ENCODE data around the gene PRXL2B.
"Not testable (repeated sequence)": the region's sequence is repeated elsewhere in the genome, so short reads cannot be mapped to it uniquely, and the experiment has no call there.

The PRXL2B gene

DNA sequence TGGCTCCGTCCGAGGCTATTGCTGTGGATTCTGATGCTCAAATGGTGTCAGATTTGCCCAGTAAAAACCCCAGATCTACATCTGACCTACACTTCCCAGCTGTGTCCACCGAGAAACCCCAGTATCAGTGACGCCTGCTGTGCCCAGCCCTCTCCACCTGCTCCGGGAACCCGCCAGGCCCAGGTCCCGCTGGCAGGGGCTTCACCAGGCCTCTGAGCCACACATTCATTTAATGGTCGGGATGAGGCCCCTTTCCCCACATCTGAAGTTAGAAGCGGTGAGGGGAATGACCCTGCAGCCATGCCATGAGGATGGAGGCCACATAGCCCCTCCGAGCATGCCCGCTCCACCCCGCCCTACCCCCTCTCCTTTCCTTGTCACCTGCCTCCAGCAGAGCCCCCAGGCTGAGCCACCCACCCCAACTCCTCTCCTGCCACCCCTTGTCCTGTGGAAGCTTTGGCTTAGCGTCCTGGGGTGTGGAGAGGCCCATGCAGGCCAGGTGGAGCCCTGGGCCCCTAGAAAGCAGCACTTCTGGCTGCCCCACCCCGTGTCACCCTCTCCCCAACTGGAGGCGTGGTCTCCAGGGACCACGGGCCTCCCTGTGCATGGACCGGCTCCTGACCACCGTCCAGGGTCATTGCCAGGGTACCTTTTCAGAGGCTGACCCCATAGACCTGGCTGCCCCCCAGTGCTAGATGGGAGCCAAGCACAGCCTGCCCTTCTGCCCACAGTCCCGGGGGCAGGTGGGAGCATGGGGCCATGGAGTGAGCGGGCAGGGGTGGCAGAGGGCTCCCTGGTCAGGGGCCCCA lies 22.4 kb upstream of the PRXL2B start:
- no peak for DNase-seq

DNA sequence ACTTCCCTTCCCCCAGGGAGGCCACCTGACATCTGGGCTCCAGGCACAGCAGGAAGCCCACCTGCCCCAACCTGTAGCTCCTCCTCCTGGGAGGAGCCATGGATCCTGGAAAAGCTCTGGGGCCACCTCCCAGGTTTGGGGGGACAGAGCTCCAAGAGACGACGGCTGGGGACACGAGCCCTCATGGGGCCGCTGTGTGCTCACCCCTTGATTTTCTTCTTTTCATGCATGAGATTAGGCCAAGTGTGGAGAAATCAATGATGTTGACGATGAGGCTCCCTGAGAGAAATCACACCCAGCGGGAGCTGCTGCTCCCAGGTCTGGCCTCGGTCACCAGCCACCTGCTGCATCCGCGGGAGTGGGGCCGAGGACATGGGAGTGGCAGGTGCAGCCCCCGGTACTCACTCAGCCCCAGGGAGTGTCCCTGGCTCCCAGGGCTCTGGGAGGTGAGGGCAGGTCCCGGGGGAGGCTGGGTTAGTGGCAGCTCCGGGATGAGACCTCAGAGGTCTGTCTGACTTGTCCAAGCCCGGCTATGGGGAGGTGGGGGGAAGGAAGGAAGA lies 21.7 kb upstream of the PRXL2B start:
- no peak for DNase-seq

DNA sequence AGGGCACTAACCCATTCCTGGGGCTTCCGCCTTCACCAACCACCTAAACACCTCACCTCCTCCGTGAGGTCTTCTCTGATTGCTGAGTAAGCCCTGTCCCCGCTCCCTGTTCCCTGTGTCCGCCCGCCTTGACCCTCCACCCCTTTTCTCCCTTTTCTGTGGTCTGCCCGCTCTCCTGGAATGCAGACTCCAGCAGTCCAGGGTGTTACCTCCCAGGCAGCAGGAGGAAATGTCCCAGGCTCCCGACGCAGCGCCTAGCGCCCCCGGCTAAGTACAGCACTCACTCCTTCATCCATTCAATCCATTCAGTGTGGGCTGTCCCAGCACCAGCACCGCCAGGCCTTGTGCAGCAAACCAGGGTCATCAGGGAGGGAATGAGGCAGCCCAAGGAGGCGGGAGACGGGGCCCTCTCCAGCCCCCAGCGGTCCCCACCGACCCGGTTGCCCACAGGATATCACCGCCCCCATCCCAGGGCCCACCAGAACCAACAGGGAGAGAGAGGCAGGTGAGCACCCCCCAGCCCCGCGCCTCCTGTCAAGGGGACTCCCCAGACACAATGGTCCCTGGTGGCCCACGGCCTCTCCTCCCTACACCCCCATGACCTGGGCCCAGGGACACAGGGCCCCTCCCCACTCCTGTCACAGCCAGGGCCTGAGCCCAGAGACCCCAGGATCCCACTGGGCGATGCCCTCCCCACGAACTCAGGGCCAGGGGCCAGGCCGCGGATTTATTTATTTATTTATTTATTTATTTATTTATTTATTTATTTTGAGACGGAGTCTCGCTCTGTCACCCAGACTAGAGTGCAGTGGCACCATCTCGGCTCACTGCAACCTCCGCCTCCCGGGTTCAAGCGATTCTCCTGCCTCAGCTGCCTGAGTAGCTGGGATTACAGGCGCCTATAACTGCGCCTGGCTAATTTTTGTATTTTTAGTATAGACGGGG lies 20.2 kb upstream of the PRXL2B start:
- no peak for DNase-seq

DNA sequence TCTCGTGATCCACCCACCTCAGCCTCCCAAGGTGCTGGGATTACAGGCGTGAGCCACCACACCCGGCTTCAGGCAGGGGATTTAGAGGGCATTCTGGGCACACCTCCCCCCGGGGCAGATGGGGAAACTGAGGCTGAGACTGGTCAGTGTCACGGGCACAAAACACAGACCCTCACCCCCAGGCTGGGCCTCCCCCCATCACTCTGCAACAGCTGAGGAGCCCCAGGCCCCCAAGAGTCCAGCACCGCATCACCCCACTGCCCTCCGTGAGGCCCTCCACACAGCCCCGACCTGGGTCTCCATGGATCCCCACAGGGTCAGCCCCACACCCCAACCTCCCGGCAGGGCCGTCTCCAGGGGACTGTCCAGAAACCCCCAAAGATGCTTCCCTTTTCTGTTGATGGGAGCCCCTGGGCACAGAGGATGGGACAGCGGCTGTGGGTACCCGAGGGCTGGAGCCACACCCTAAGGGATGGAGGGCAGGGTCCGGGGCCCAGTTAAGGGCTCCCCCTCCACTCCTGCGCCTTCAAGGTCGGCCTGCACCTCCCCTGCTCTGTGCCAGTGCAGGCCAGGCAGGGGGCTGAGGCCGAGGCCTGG lies 19.4 kb upstream of the PRXL2B start:
- no peak for DNase-seq

DNA sequence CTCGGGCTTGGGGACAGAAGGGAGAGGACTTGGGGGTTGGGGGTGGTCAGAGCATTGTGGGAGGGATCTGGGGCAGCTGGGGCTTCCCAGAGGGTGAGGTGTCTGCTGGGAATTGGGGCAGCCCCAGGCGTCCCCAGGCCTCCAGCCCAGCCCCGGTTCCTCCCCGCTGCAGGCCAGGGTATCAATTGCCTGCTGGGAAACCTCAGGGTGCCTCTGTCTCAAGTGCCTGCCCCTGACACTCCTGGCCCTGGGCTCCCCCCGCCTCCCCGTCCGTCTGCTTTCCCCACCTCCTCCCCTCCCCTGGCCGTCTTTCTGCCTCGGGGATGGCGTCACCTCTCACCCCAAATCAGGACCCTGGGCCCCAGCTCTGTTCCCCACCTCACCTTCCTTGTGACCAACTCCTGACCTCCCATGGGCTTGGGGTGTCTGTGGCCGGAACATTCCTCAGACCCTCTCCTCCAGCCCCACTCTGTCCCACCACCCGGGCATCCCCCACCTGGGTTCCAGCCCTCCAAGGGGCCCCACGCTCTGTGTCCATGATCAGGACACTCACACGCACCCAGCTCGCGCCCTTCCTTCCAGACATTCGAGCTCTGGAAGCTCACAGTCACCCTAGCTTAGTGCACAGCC lies 18.3 kb upstream of the PRXL2B start:
- DNase-seq: not testable (repeated sequence)

DNA sequence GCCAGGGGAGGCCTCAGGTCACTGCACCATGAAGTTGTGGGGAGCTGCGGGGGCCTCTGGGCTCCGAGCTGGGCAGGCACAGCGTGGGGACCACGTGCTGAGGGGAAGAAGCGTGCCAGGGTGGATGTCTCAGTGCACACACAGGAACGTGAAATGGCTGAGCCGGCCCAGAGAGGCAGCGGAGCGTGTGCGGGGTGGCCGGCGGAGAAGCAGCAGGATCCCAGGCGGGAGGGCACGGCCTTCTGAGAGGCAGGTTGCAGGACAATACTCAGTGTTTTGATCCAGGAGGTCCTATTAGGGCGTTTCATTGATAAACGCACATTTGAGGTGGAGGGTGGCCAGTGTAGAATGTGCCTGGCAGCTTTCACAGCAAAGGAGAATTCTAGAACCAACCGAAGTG lies 17.5 kb upstream of the PRXL2B start:
- DNase-seq: no peak

DNA sequence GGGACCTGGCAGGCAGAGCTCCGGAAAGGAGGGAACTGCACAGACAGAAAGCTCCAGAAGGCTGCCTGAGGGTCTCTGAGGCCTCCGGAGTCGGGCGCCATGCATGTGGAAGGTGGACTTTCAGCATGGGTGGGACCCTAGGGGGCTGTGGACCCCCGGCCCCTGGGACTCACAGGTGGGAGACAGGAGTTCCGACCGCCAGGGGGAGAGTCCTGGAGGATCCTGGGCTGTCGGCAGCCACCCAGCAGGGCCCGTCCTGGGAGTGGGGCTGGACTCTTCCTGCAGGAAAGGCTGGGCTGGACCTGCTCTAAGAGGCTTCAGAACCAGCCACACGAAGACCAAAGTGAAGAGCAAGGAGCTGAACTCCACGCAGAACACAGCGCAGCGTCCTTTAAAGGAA lies 16.9 kb upstream of the PRXL2B start:
- DNase-seq: not testable (repeated sequence)

DNA sequence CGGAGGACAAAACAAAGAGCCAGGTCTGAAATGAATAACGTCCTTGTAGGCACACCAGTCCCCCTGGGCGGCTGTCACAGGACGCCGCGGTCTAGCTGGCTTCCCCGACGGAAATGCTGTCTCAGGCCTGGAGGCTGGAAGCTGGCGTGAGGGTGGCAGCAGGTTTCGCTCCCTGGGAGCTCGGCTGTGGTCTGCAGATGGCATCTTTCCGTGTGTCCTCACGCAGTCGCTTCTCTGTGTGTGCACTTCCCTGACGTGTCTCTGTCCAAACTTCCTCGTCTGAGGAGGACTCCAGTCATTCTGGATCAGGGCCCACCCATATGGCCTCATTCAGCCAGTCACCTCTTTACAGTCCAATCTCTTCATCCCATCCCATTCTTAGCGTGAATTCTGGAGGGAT lies 16.2 kb upstream of the PRXL2B start:
- DNase-seq: no peak

DNA sequence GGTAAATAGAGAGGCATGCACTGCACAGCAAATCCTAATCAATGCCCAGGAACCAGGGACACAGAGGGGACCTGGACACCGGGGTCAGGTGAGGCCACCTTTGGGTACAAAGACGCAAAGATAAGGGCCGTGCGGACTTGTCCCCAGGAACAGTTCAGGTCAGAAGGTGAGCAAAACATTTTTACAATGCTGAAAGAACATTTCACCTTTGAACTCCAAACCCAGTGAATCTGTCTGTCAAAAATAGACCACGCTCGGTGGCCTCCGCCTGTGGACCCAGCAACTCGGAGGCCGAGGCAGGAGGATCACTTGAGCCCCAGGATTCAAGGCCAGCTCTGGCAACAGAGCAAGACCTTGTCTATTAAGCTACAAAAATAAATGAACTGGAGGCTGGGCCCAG lies 15.2 kb upstream of the PRXL2B start:
- no peak for DNase-seq

DNA sequence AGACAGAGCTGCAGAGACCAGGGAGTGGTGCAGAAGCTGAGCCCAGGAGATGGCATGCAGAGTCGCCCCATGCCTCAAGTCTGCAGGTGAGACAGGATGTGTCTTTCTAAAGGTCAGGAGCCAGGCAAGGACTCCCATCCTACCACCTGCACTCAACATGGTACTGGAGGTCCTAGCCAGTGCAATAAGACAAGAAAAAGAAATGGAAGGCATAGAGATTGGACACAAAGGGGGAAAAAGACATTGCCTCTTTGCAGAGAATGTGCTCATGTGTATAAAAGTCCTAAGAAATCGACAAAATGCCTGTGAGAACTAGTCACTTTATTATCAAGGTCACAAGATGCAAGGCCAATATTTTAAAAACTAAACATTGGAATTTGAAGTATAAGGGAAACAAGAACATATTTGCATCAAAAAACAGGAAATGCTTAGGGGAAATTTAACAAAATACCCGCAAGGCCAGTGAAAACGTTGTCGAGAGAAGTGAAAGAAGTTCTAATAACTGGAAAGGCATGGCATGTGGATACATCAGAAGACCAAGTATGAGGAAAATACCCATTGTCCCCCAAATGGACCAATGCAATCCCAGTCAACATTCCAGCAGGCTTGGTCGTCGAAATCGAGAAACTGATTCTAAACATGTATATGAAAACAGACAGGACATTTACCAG lies 13.2 kb upstream of the PRXL2B start:
- no peak for DNase-seq

DNA sequence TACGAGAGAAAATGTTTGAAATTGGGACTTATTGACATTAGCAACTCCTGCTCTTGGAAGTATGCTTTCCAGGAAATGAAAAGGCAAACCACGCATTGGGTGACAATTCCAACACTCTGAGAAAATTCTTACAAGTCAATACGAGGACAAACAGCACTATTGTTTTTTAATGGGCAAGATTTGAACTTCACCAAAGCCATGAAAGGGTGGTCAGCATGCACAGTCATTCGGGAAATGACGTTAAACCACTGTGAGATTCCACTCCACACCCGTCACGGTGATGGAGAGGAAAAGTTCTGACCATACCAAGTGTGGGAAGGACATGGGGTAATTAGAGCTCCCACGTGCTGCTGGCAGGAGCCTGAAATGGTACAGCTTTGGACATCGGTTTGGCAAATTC lies 12.2 kb upstream of the PRXL2B start:
- no peak for DNase-seq

DNA sequence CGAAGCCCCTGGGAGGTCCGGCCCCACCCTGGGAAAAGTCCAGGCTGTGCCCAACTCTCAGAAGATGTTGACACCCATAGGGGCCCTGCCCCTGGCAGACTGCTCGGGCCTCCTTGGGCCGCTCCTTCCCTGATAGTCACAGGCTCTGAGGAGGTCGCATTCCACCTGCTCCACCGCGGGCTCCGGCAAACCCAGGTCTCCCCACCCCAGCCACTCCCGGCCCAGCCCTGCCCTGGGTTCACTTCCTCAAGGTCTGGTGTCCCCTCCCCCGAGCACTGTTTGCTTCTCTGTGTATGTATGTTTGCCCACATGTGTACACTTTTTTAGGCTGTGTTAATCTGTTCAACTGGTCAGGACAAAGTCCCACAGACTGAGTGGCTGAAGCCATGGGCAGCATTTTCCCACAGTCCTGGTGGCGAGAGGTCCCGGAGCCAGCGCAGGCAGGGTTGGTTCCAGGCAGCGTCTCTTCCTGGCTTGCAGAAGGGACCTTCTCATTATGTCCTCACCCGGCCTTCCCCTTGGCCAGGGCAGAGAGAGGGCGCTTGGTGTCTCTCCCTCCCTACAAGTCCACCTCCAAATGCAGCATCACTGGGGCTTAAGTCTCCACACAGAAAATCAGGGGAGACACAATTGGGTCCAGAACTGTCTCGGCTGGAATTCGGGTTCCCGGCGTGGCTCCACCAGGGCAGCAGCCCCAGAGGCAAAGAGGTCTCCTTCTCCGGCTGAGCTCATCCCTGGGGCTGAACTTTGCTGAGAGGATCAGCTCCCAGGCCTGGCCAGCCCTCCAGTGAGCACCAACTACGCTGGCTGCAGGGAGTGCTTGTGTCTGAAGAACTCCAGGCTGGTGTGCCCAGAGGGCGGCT lies 10.5 kb upstream of the PRXL2B start:
- DNase-seq: no peak

DNA sequence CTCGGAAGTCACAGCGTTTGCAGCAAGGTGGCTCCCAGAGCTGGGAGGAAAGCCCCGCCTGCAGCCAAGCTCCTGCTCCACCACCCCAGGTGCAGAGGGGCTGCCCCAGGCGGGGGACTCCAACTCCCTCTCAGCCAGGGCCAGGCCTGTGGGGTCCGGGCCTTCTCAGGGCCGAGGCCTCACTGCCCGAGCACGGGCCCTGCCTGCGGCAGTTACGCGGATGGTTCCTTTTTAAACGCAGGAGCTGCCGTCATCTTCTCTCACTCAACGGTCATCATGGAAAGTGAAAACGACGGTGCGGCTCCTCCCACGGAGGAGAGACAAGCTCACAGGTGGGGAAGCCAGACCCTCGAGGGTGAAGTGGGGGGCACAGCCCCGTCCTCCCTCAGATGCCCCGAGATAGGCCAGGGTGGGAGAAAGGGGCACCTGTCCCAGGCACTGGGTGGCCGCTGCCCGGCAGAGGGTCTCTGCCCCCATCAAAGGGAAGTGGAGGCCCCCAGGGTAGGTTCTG lies 9.0 kb upstream of the PRXL2B start:
- DNase-seq: not testable (repeated sequence)

DNA sequence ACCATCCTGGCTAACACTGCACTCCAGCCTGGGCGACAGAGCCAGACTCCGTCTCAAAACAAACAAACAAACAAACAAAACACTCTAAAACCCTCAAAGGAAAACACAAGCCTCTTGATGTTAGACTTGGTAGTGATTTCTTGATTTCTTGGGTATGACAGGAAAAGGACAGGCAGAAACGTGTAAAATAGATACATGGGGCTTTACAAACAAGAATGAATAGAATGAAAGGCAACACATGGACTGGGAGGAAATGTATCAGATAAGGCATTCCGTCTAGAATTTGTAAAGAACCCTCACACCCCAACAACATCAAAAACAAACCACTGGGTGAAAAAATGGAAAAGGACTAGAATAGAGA lies 7.8 kb upstream of the PRXL2B start:
- no peak for DNase-seq

DNA sequence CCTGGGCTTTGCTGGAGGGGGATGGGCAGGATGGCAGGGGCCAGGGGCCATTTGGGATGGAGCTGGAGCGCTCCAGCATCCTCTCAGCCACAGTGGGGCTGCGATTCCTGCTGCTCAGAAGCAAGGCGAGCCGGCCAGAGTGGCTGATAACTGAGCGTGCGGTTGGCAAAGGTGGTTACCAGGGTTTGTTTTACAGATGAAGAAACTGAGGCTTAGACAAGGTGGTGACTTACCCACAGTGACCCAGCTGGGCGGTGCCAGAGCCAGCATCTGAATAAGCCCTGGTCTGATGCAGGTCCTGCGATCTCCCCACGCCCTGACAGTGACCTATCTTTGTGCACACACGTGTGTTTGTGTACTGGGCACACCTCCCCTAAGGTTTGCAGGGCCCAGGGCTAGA lies 5.9 kb upstream of the PRXL2B start:
- no peak for DNase-seq

DNA sequence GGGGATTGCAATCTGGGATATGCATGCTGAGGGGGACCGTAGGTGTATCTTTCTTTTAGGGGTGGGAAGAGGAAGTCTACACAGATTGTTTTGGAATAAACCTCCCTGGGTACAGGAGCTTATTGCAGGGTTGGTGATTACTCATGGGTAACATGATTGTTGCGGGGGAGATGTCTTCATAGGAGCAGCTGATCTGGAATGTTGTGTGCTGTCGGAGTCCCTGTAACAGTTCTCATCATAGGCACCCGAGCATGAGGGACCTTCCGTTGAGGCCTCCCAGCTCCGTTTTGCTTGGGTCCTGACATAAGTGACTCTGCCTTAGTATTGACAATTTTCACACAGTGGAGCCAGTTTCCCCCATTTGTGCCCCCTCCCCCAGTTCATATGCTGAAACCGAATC lies 4.2 kb upstream of the PRXL2B start:
- DNase-seq: no peak

DNA sequence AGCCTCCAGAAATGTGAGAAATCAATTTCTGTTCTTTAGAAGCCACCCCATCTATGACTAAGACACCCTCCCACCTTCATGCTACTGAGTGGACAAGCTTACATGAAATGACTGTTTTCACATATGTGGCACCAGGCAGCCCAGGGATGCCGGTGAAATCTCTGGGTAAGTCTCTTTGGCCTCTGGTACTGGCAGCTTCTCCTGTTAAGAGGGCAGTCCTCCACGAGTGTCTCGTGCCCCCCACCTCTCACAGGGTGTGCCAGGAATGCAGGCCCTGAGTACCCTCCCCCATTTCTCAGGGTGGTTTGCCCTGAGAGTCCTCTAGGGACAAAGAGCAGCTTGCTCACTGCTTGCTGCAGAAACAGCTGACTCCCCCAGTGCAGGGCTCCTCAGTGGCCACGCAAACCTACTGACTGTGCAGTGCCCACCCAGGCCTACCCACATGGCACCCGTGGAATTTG lies 3.2 kb upstream of the PRXL2B start:
- no peak for DNase-seq

DNA sequence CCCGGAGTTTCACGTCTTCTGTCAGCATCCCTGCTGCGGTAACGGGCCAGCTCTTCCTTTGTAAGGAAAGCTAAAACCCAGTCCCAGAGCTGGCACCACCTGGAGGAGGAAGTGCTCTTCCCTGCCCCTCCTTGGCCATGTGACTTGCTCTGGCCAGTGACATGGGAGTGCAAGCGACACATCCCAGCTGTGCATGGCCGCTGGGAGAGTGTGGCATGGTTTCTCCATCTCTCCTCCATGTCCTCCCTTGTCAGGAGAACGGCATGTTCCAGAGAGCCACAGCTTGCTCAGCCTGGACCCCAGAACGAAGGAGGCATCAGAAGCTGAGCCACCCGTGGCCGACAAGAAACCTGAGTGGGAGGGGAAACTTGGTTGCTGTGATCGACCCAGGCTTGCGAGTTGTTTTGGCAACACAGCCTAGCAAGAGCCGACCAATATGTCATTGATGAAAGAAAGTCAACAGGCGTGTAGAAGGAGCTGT lies 2.7 kb upstream of the PRXL2B start:
- DNase-seq: no peak

DNA sequence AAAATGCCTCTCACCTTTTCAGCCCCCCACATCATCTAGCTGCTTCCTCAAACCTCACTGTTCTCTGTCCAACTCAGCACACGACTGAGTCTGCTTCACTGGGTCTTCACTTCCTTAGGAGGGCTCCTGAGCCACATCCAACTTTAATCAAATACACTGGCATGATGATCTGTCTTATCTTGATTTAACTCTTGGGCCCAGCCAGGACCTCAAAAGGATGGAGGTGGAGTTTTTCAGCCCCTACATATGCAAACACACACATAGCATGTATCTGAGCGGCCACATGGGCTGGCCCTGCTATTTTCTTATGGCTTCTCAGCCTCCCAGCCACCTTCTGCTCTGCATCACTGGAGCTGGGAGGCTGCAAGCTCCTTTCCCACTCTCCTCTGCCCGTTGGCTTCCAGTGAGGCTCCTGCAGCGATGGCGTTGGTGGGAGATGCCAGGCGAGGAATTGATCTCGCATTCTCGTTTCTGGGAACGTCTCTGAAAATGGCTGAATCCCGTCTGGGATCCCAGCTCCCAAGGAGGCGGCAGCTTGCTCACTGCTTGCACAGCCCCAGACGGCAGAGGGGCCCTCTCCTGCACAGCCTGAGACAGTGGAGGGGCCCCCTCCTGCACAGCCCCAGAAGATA lies 1.8 kb upstream of the PRXL2B start:
- no peak for DNase-seq

All from fibroblast of skin of abdomen (primary cell).